WTC11 (cell line): ENCODE data around the gene HES3. TPM values are rescaled to one million over a fixed set of nuclear protein-coding genes. Genes with fewer than 3 reads are reported as not detected.

ENCODE experiments used
- ATAC-seq: fragments of 200-7000 bp; cut with Tn5 transposase; 2 replicates; pipeline ENCODE4 v1.10.0; 2021; ENCODE audit warnings: mild to moderate bottlenecking, moderate library complexity
- CTCF ChIA-PET: fragments of 300-600 bp; sonication (Branson Sonifier 250); formaldehyde crosslinking; loops from one replicate; lab custom pipeline; 2021; ENCODE audit warnings: antibody characterized with exemption; lab: Charles Lee
- POLR2A ChIA-PET: fragments of 350-600 bp; sonication (Branson Sonifier 250); formaldehyde crosslinking; loops from one replicate; lab custom pipeline; 2021; ENCODE audit warnings: antibody characterized with exemption; lab: Charles Lee
- DNase-seq: peaks from one replicate; pipeline ENCODE4 v3.0.0; 2021; ENCODE audit warnings: low spot score
- H3K27ac Mint-ChIP-seq: 2 replicates; pipeline ENCODE4 v1.8.0; 2021; ENCODE audit warnings: mixed read lengths
- H3K27me3 Mint-ChIP-seq: 2 replicates; pipeline ENCODE4 v1.8.0; 2021; ENCODE audit warnings: low read depth, mild to moderate bottlenecking, moderate library complexity, mixed read lengths
- H3K36me3 Mint-ChIP-seq: 2 replicates; pipeline ENCODE4 v1.8.0; 2021; ENCODE audit warnings: mixed read lengths
- H3K4me1 Mint-ChIP-seq: 2 replicates; pipeline ENCODE4 v1.8.0; 2022; ENCODE audit warnings: mixed read lengths
- H3K4me3 Mint-ChIP-seq: 2 replicates; pipeline ENCODE4 v1.8.0; 2021; ENCODE audit warnings: mild to moderate bottlenecking, moderate library complexity, mixed read lengths
- H3K9me3 Mint-ChIP-seq: 2 replicates; pipeline ENCODE4 v1.8.0; 2021; ENCODE audit warnings: mixed read lengths
- ATF2 ChIP-seq: sonication (generic); formaldehyde crosslinking; IDR thresholded peaks from 2 replicates; pipeline ENCODE4 v1.8.1; 2022; ENCODE audit warnings: low read depth, missing genetic modification reagents, borderline replicate concordance
- CREB1 ChIP-seq: sonication (generic); formaldehyde crosslinking; IDR thresholded peaks from 2 replicates; pipeline ENCODE4 v1.8.0; 2023; ENCODE audit warnings: mild to moderate bottlenecking, missing genetic modification reagents
- CREM ChIP-seq: sonication (generic); formaldehyde crosslinking; IDR thresholded peaks from 2 replicates; pipeline ENCODE4 v1.8.1; 2022; ENCODE audit warnings: mild to moderate bottlenecking, missing genetic modification reagents, moderate library complexity
- FOXP1 ChIP-seq: sonication (generic); formaldehyde crosslinking; IDR thresholded peaks from 2 replicates; pipeline ENCODE4 v1.8.0; 2022; ENCODE audit warnings: missing genetic modification reagents, mild to moderate bottlenecking, moderate library complexity, borderline replicate concordance
- GABPB1 ChIP-seq: sonication (generic); formaldehyde crosslinking; IDR thresholded peaks from 2 replicates; pipeline ENCODE4 v1.8.1; 2023; ENCODE audit warnings: mild to moderate bottlenecking, missing genetic modification reagents
- HMGXB4 ChIP-seq: sonication (generic); formaldehyde crosslinking; IDR thresholded peaks from 2 replicates; pipeline ENCODE4 v1.8.1; 2023; ENCODE audit warnings: mild to moderate bottlenecking, moderate library complexity, missing genetic modification reagents
- KAT7 ChIP-seq: sonication (generic); formaldehyde crosslinking; IDR thresholded peaks from 2 replicates; pipeline ENCODE4 v1.8.1; 2023; ENCODE audit warnings: missing genetic modification reagents, mild to moderate bottlenecking, borderline replicate concordance
- MAX ChIP-seq: sonication (generic); formaldehyde crosslinking; IDR thresholded peaks from 2 replicates; pipeline ENCODE4 v1.8.0; 2022; ENCODE audit warnings: mild to moderate bottlenecking, missing genetic modification reagents
- NFYB ChIP-seq: sonication (generic); formaldehyde crosslinking; conservative IDR thresholded peaks from 2 replicates; pipeline ENCODE4 v1.8.0; 2022; ENCODE audit warnings: low read depth, missing genetic modification reagents
- NR3C1 ChIP-seq: sonication (generic); formaldehyde crosslinking; conservative IDR thresholded peaks from 2 replicates; pipeline ENCODE4 v1.8.1; 2023; ENCODE audit warnings: low read depth, mild to moderate bottlenecking, missing genetic modification reagents
- PRRX2 ChIP-seq: fragments of 250-450 bp; sonication (Bioruptor Pico); IDR thresholded peaks from 2 replicates; pipeline ENCODE4 v1.8.0; 2021; ENCODE audit warnings: mild to moderate bottlenecking
- SOX15 ChIP-seq: fragments of 250-450 bp; sonication (Bioruptor Pico); IDR thresholded peaks from 2 replicates; pipeline ENCODE4 v1.9.0; 2021; ENCODE audit warnings: mild to moderate bottlenecking
- SP1 ChIP-seq: sonication (generic); formaldehyde crosslinking; conservative IDR thresholded peaks from 2 replicates; pipeline ENCODE4 v1.8.1; 2022; ENCODE audit warnings: missing genetic modification reagents
- TCF7 ChIP-seq: sonication (generic); formaldehyde crosslinking; IDR thresholded peaks from 2 replicates; pipeline ENCODE4 v1.8.0; 2022; ENCODE audit warnings: mild to moderate bottlenecking, low read depth, missing genetic modification reagents, moderate library complexity
- ZBTB21 ChIP-seq: sonication (generic); formaldehyde crosslinking; IDR thresholded peaks from 2 replicates; pipeline ENCODE4 v1.8.1; 2023; ENCODE audit warnings: mild to moderate bottlenecking, missing genetic modification reagents, borderline replicate concordance
- ZNF138 ChIP-seq: sonication (generic); formaldehyde crosslinking; conservative IDR thresholded peaks from 2 replicates; pipeline ENCODE4 v1.8.1; 2022; ENCODE audit warnings: mild to moderate bottlenecking, moderate library complexity, missing genetic modification reagents
- ZNF423 ChIP-seq: fragments of 250-450 bp; sonication (Bioruptor Pico); IDR thresholded peaks from 2 replicates; pipeline ENCODE4 v2.1.2; 2022; ENCODE audit warnings: mild to moderate bottlenecking, moderate library complexity
- total RNA-seq: library from RNA; stranded (reverse); gene quantifications from 3 replicates; pipeline ENCODE4 v1.2.3, GENCODE V29; 2021
- TF ChIP-seq, protein P1 (sequence below): sonication (generic); formaldehyde crosslinking; IDR thresholded peaks from 2 replicates; pipeline ENCODE4 v1.8.0; 2023; ENCODE audit warnings: missing genetic modification reagents, mild to moderate bottlenecking, borderline replicate concordance
- TF ChIP-seq, protein P2 (sequence below): sonication (generic); formaldehyde crosslinking; IDR thresholded peaks from 2 replicates; pipeline ENCODE4 v1.8.0; 2022; ENCODE audit warnings: mild to moderate bottlenecking, missing genetic modification reagents
- TF ChIP-seq, protein P3 (sequence below): sonication (generic); formaldehyde crosslinking; IDR thresholded peaks from 2 replicates; pipeline ENCODE4 v1.8.1; 2023; ENCODE audit warnings: mild to moderate bottlenecking, missing genetic modification reagents

The HES3 gene
- total RNA-seq, 1 experiment from 2014 or later, result 74.7 TPM

DNA sequence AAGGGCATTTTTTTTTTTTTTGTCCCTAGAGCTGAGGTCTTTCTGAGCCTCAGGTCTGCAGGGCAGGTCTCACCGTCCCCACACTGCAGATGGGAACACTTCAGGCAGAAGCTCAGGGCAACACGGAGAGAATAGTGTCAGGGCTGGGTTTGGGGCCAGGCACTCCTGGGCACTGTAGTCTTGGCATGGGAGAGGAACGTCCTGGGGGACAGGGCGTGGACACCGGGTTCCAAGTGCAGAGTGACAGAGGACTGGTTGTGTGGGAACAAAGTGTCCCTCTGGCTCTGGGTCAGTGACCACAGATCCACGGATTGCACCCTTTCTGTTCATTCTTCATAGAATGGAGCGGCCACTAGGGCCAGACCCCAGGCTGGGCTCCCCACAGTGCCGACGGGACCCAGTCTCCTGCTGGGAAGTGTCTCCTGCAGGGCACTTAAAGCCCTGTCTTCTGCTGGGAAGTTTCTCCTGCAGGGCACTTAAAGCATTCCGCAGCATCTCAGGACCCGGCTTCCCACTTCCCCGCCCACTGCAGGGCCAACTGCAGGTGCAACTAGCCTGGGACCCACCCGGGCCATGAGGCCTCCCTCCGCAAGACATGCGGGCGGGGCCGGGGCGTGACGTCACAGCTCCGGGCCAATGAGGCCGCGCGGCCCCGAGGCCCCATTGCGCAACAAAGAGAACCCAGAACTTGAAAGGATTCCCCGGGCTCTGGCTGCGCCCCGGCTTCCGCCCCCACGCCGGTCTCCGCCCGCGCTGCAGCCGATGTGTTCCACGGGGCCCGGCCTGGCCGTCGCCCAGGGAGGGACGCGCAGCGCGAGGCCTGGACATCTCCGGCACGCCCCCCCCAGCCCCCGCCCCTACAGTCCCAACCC lies 15.7 kb downstream of the HES3 start:
- peaks cover 9% of the 10 kb centered on the region for H3K4me1 Mint-ChIP-seq
- ATAC-seq (peak; percentile 40), DNase-seq (peak; percentile 90)
- no peak overlapping the region for H3K27ac Mint-ChIP-seq
- peak; percentile 62; the same call in 1 of the 2 replicates for TF ChIP-seq CREM (CRISPR knock-in tag)
- no peak for TF ChIP-seq ZNF138
- TF ChIP-seq PRRX2, result no peak
- 0 out of 2 replicates have a peak, but pooled peaks have one; percentile 34 for TF ChIP-seq GABPB1 (CRISPR knock-in tag)
- TF ChIP-seq MAX, result peak; percentile 12; the same call in 1 of the 2 replicates
- peak; percentile 43 for TF ChIP-seq SP1 (CRISPR knock-in tag)
- TF ChIP-seq, protein P1, sequence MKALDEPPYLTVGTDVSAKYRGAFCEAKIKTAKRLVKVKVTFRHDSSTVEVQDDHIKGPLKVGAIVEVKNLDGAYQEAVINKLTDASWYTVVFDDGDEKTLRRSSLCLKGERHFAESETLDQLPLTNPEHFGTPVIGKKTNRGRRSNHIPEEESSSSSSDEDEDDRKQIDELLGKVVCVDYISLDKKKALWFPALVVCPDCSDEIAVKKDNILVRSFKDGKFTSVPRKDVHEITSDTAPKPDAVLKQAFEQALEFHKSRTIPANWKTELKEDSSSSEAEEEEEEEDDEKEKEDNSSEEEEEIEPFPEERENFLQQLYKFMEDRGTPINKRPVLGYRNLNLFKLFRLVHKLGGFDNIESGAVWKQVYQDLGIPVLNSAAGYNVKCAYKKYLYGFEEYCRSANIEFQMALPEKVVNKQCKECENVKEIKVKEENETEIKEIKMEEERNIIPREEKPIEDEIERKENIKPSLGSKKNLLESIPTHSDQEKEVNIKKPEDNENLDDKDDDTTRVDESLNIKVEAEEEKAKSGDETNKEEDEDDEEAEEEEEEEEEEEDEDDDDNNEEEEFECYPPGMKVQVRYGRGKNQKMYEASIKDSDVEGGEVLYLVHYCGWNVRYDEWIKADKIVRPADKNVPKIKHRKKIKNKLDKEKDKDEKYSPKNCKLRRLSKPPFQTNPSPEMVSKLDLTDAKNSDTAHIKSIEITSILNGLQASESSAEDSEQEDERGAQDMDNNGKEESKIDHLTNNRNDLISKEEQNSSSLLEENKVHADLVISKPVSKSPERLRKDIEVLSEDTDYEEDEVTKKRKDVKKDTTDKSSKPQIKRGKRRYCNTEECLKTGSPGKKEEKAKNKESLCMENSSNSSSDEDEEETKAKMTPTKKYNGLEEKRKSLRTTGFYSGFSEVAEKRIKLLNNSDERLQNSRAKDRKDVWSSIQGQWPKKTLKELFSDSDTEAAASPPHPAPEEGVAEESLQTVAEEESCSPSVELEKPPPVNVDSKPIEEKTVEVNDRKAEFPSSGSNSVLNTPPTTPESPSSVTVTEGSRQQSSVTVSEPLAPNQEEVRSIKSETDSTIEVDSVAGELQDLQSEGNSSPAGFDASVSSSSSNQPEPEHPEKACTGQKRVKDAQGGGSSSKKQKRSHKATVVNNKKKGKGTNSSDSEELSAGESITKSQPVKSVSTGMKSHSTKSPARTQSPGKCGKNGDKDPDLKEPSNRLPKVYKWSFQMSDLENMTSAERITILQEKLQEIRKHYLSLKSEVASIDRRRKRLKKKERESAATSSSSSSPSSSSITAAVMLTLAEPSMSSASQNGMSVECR (CRISPR knock-in tag), result 0 out of 2 replicates have a peak, but pooled peaks have one; percentile 43
- no peak for TF ChIP-seq CREB1 (CRISPR knock-in tag)
- peak; percentile 87; the same call in 1 of the 2 replicates for TF ChIP-seq ZBTB21 (CRISPR knock-in tag)
- no peak for TF ChIP-seq SOX15
- 0 out of 2 replicates have a peak, but pooled peaks have one; percentile 5 for TF ChIP-seq HMGXB4 (CRISPR knock-in tag)
- peak; percentile 37 for TF ChIP-seq ZNF423 (CRISPR knock-in tag)
- TF ChIP-seq NFYB, result peak; percentile 72
- TF ChIP-seq KAT7, result 0 out of 2 replicates have a peak, but pooled peaks have one; percentile 39
- TF ChIP-seq ATF2 (CRISPR knock-in tag), result no peak
- CTCF ChIA-PET, result interaction anchor here (0.5 to 14.8 kb wide), 13 partner anchors 9 to 181 kb away, joined by 3 to 164 read pairs (median 3); no protein-coding TSS in a partner anchor
- H3K4me3 Mint-ChIP-seq, result peak overlapping the region; percentile 49
- POLR2A ChIA-PET, result interaction anchor here (0.7 kb wide), 1 partner anchor 53 kb away, joined by 4 read pairs; no protein-coding TSS in a partner anchor
- no peaks in the 10 kb centered on the region for H3K36me3 Mint-ChIP-seq
- H3K9me3 Mint-ChIP-seq, result no peaks in the 10 kb centered on the region
- peaks cover 21% of the 10 kb centered on the region for H3K27me3 Mint-ChIP-seq

- POLR2A ChIA-PET, result no interaction called here
- no peak for TF ChIP-seq CREB1 (CRISPR knock-in tag)
- TF ChIP-seq FOXP1, result peak; percentile 1; the same call in 1 of the 2 replicates
- TF ChIP-seq, protein P2, sequence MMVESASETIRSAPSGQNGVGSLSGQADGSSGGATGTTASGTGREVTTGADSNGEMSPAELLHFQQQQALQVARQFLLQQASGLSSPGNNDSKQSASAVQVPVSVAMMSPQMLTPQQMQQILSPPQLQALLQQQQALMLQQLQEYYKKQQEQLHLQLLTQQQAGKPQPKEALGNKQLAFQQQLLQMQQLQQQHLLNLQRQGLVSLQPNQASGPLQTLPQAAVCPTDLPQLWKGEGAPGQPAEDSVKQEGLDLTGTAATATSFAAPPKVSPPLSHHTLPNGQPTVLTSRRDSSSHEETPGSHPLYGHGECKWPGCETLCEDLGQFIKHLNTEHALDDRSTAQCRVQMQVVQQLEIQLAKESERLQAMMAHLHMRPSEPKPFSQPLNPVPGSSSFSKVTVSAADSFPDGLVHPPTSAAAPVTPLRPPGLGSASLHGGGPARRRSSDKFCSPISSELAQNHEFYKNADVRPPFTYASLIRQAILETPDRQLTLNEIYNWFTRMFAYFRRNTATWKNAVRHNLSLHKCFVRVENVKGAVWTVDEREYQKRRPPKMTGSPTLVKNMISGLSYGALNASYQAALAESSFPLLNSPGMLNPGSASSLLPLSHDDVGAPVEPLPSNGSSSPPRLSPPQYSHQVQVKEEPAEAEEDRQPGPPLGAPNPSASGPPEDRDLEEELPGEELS (CRISPR knock-in tag), result no peak
- no peak for TF ChIP-seq TCF7 (CRISPR knock-in tag)
- 0 out of 2 replicates have a peak, but pooled peaks have one; percentile 24 for TF ChIP-seq HMGXB4 (CRISPR knock-in tag)
- TF ChIP-seq, protein P3, sequence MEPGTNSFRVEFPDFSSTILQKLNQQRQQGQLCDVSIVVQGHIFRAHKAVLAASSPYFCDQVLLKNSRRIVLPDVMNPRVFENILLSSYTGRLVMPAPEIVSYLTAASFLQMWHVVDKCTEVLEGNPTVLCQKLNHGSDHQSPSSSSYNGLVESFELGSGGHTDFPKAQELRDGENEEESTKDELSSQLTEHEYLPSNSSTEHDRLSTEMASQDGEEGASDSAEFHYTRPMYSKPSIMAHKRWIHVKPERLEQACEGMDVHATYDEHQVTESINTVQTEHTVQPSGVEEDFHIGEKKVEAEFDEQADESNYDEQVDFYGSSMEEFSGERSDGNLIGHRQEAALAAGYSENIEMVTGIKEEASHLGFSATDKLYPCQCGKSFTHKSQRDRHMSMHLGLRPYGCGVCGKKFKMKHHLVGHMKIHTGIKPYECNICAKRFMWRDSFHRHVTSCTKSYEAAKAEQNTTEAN (CRISPR knock-in tag), result 0 out of 2 replicates have a peak, but pooled peaks have one; percentile 24
- TF ChIP-seq NR3C1 (CRISPR knock-in tag), result no peak
Measured at GRCh38 chr1:6260433-6260934, 16.5 kb downstream of the HES3 start.

More at GRCh38 chr1:6260433-6260934, 16.5 kb downstream of the HES3 start:
- no peak overlapping the region; the same call in 1 of the 2 replicates for H3K4me3 Mint-ChIP-seq
- ATAC-seq (peak; percentile 46), DNase-seq (no peak)
- no peaks in the 10 kb centered on the region for H3K36me3 Mint-ChIP-seq
- H3K27ac Mint-ChIP-seq, result no peak overlapping the region
- no peaks in the 10 kb centered on the region for H3K9me3 Mint-ChIP-seq
- CTCF ChIA-PET, result interaction anchor here (0.5 to 14.8 kb wide), 15 partner anchors 8 to 180 kb away, joined by 3 to 164 read pairs (median 3); no protein-coding TSS in a partner anchor
- H3K27me3 Mint-ChIP-seq, result peaks cover 21% of the 10 kb centered on the region
- peaks cover 9% of the 10 kb centered on the region for H3K4me1 Mint-ChIP-seq
